ENCODE data around the gene CXCR3. TPM values are rescaled to one million over a fixed set of nuclear protein-coding genes. Genes with fewer than 3 reads are reported as not detected.

The CXCR3 gene
- polyA plus RNA-seq, 1 donor (not counting 4 experiments of a cell fraction or from before 2014, with no cell fraction given) = not detected

GRCh38 chrX:71606536-71607216, 11.6 kb downstream of the CXCR3 start:
- Histone ChIP-seq H2AFZ (ENCODE audit: control insufficient read depth, low read length) (no peak overlapping the region), H3K79me2 (ENCODE audit: control insufficient read depth, insufficient read depth, low read length) (no peaks in the 10 kb centered on the region), H3K4me3 (ENCODE audit: control insufficient read depth in 2 of 3, extremely low read depth in 1 of 3, insufficient read depth in 2 of 3, low read depth in 1 of 3, low read length in 3 of 3) (no peak overlapping the region), H3K9me1 (ENCODE audit: control insufficient read depth, extremely low read depth, insufficient read depth, low read length) (no peaks in the 10 kb centered on the region), H3K4me1 (ENCODE audit: control insufficient read depth, extremely low read depth, insufficient read depth, low read length) (no peaks in the 10 kb centered on the region), H3K36me3 (ENCODE audit: control insufficient read depth in 2 of 2, extremely low read depth in 1 of 2, insufficient read depth in 2 of 2, low read length in 2 of 2) (peaks cover 6 to 9% of the 10 kb centered on the region in 2 experiments), H3K9me3 (ENCODE audit: control insufficient read depth, low read depth, low read length) (peaks cover 4% of the 10 kb centered on the region), H4K20me1 (ENCODE audit: control insufficient read depth, extremely low read depth, insufficient read depth, low read length) (no peaks in the 10 kb centered on the region), H3K9ac (ENCODE audit: control insufficient read depth, extremely low read depth, insufficient read depth, low read length) (no peak overlapping the region), H3K27me3 (ENCODE audit: control insufficient read depth, extremely low read depth, insufficient read depth, low read length) (no peaks in the 10 kb centered on the region), H3K27ac (ENCODE audit: control insufficient read depth, insufficient read depth, low read length) (no peak overlapping the region), H3K4me2 (ENCODE audit: control insufficient read depth, extremely low read depth, insufficient read depth, low read depth, low read length) (no peak overlapping the region)
- FAIRE-seq (no peak), DNase-seq (ENCODE audit: low read depth, low spot score) (no peak)
- no peak for TF ChIP-seq EZH2 (IDR thresholded peaks at IDR 0.05; ENCODE audit: low read length)
- TF ChIP-seq CTCF (optimal IDR thresholded peaks at IDR 0.05 in 1 of 3, IDR thresholded peaks at IDR 0.05 in 1 of 3, conservative IDR thresholded peaks at IDR 0.05 in 1 of 3; ENCODE audit: extremely low read depth in 1 of 3, insufficient read depth in 2 of 3, low read length in 3 of 3) = no peak
- dilution Hi-C loops (cut with MboI; ENCODE audit: extremely low pct_ligation_motif_present, low sequenced_read_pairs) = no loop called here

GRCh38 chrX:71604796-71605568, 13.3 kb downstream of the CXCR3 start:
- Histone ChIP-seq H3K9ac (ENCODE audit: control insufficient read depth, extremely low read depth, insufficient read depth, low read length) (no peak overlapping the region), H2AFZ (ENCODE audit: control insufficient read depth, low read length) (no peak overlapping the region), H3K4me1 (ENCODE audit: control insufficient read depth, extremely low read depth, insufficient read depth, low read length) (no peaks in the 10 kb centered on the region), H3K27ac (ENCODE audit: control insufficient read depth, insufficient read depth, low read length) (no peak overlapping the region), H3K79me2 (ENCODE audit: control insufficient read depth, insufficient read depth, low read length) (no peaks in the 10 kb centered on the region), H4K20me1 (ENCODE audit: control insufficient read depth, extremely low read depth, insufficient read depth, low read length) (no peaks in the 10 kb centered on the region), H3K4me3 (ENCODE audit: control insufficient read depth in 2 of 3, extremely low read depth in 1 of 3, insufficient read depth in 2 of 3, low read depth in 1 of 3, low read length in 3 of 3) (no peak overlapping the region), H3K9me3 (ENCODE audit: control insufficient read depth, low read depth, low read length) (peaks cover 4% of the 10 kb centered on the region), H3K4me2 (ENCODE audit: control insufficient read depth, extremely low read depth, insufficient read depth, low read depth, low read length) (no peak overlapping the region), H3K9me1 (ENCODE audit: control insufficient read depth, extremely low read depth, insufficient read depth, low read length) (no peaks in the 10 kb centered on the region), H3K36me3 (ENCODE audit: control insufficient read depth in 2 of 2, extremely low read depth in 1 of 2, insufficient read depth in 2 of 2, low read length in 2 of 2) (peaks cover 4 to 5% of the 10 kb centered on the region in 2 experiments), H3K27me3 (ENCODE audit: control insufficient read depth, extremely low read depth, insufficient read depth, low read length) (no peaks in the 10 kb centered on the region)
- TF ChIP-seq EZH2 (IDR thresholded peaks at IDR 0.05; ENCODE audit: low read length) (no peak), CTCF (optimal IDR thresholded peaks at IDR 0.05 in 1 of 3, IDR thresholded peaks at IDR 0.05 in 1 of 3, conservative IDR thresholded peaks at IDR 0.05 in 1 of 3; ENCODE audit: extremely low read depth in 1 of 3, insufficient read depth in 2 of 3, low read length in 3 of 3) (no peak)
- DNase-seq (ENCODE audit: low read depth, low spot score) (no peak), FAIRE-seq (no peak)
- dilution Hi-C loops (cut with MboI; ENCODE audit: extremely low pct_ligation_motif_present, low sequenced_read_pairs) = no loop called here

Measured in keratinocyte (primary cell).